Tibial artery (tissue), 4 donors: ENCODE measurements around the gene TPRX2.
"Not testable (repeated sequence)": the region's sequence is repeated elsewhere in the genome, so short reads cannot be mapped to it uniquely, and the experiment has no call there.

ENCODE experiments used
- DNase-seq, 2 donors: peaks; one replicate each; pipeline ENCODE4 v3.0.0-alpha.2; 2019
- H3K27ac ChIP-seq, 2 donors: fragments of 200-600 bp; sonication (generic) in 1 of 2; 1 replicate in 1 of 2; 2 replicates in 1 of 2; pipeline ENCODE4 v1.5.1; 2018 to 2019; ENCODE audit warnings: mild to moderate bottlenecking in 1 of 2
- H3K27me3 ChIP-seq, 2 donors: fragments of 200-600 bp; sonication (generic) in 1 of 2; one replicate each; pipeline versions ENCODE4 v1.5.1 to v1.6.0; 2016 to 2019
- H3K36me3 ChIP-seq, 3 donors: fragments of 200-600 bp; sonication (generic) in 2 of 3; one replicate each; pipeline ENCODE4 v1.5.1; 2016 to 2019; ENCODE audit warnings: mild to moderate bottlenecking in 2 of 3
- H3K4me1 ChIP-seq, 4 donors: fragments of 200-600 bp; sonication (generic) in 2 of 4; 1 replicate in 3 of 4; 2 replicates in 1 of 4; pipeline ENCODE4 v1.5.1; 2016 to 2019
- H3K4me3 ChIP-seq, 2 donors: fragments of 200-600 bp; sonication (generic) in 1 of 2; 1 replicate in 1 of 2; 2 replicates in 1 of 2; pipeline ENCODE4 v1.5.1; 2018 to 2019; ENCODE audit warnings: mild to moderate bottlenecking in 2 of 2
- H3K9me3 ChIP-seq, 3 donors: fragments of 200-600 bp; sonication (generic) in 1 of 3; one replicate each; pipeline ENCODE4 v1.5.1; 2016 to 2019
- CTCF ChIP-seq, 2 experiments: fragments of 200-600 bp in 1 of 2; fragments of 450-650 bp in 1 of 2; IDR thresholded peaks; one replicate each; pipeline ENCODE4 v1.5.1; 2017 to 2019; ENCODE audit warnings: antibody characterized with exemption in 2 of 2, mild to moderate bottlenecking in 1 of 2, moderate library complexity in 1 of 2
- intact Hi-C: fragments of 100-400 bp; cut with DNase I; formaldehyde crosslinking; loops from one replicate; pipeline ENCODE4 v1.15.0; 2023; ENCODE audit warnings: low total_unique reads

The TPRX2 gene

DNA sequence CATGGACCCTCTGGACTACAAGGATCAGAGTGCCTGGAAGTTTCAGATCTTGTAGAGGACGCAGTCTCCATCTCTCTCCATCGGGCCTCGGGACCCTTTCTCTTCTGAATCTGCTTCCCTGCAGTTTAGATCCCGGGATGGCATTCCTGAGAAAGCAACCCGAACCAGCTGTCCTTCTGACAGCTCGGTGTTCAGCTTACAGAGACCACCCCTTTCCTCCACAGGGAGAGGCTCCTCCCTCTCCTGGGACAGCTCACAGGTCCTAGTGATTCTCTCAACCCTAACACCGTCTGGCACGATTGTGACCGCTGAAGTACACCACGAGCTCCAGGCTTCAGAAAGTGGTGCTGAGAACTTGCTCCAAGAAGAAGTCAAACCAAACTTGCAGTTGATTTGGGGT lies 19.1 kb upstream of the TPRX2 start:
- Histone ChIP-seq H3K4me3 (no peak overlapping the region), H3K9me3 (no peaks in the 10 kb centered on the region), H3K27me3 (peaks cover 0 to 32% of the 10 kb centered on the region in 2 donors), H3K36me3 (no peaks in the 10 kb centered on the region), H3K27ac (no peak overlapping the region), H3K4me1 (no peaks in the 10 kb centered on the region)
- intact Hi-C loops: no loop called here
- TF ChIP-seq CTCF (IDR thresholded peaks at IDR 0.05): no peak
- DNase-seq: no peak

GRCh38 chr19:47842941-47843340 lies 16.1 kb upstream of the TPRX2 start:
- peaks cover 0 to 38% of the 10 kb centered on the region in 2 donors for H3K27me3 ChIP-seq
- intact Hi-C loops: no loop called here
- DNase-seq: no peak
- H3K4me3 ChIP-seq: no peak overlapping the region
- H3K4me1 ChIP-seq: no peaks in the 10 kb centered on the region
- H3K27ac ChIP-seq: no peak overlapping the region
- no peaks in the 10 kb centered on the region for H3K36me3 ChIP-seq
- no peaks in the 10 kb centered on the region for H3K9me3 ChIP-seq
- TF ChIP-seq CTCF (IDR thresholded peaks at IDR 0.05): no peak

DNA sequence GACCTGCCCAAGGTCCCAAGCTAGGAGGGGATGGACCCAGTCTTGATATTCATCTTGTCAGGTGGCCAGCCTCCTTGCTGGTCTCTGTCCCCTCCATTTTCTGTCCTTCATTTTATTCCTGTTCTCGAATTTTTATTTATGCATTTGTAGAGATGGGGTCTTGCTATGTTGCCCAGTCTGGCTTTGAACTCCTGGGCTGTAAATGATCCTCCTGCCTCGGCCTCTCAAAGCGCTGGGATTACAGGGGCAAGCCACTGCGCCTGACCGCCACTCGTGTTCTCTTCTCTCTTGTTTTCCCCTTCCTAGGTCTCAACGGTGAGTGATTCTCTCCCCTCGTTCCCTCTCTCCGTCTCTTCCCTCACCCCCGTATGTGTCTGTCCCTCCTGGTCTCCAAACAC lies 10.6 kb upstream of the TPRX2 start:
- Histone ChIP-seq H3K27ac (no peak overlapping the region), H3K4me3 (no peak overlapping the region), H3K9me3 (no peaks in the 10 kb centered on the region), H3K36me3 (no peaks in the 10 kb centered on the region), H3K4me1 (no peaks in the 10 kb centered on the region), H3K27me3 (peaks cover 0 to 57% of the 10 kb centered on the region in 2 donors)
- intact Hi-C loops: no loop called here
- no peak for TF ChIP-seq CTCF (IDR thresholded peaks at IDR 0.05)
- no peak for DNase-seq

- Histone ChIP-seq H3K4me1 (no peaks in the 10 kb centered on the region), H3K27ac (no peak overlapping the region), H3K36me3 (no peaks in the 10 kb centered on the region), H3K4me3 (no peak overlapping the region), H3K27me3 (peaks cover 0 to 63% of the 10 kb centered on the region in 2 donors), H3K9me3 (no peaks in the 10 kb centered on the region)
- intact Hi-C loops: no loop called here
- no peak for DNase-seq
- TF ChIP-seq CTCF (IDR thresholded peaks at IDR 0.05): no peak
Observed at GRCh38 chr19:47848823-47849473, 10.1 kb upstream of the TPRX2 start.

GRCh38 chr19:47853003-47853402 lies 6.0 kb upstream of the TPRX2 start:
- intact Hi-C loops: no loop called here
- no peak for TF ChIP-seq CTCF (IDR thresholded peaks at IDR 0.05)
- Histone ChIP-seq H3K9me3 (no peaks in the 10 kb centered on the region), H3K36me3 (no peaks in the 10 kb centered on the region), H3K27me3 (peaks cover 0 to 64% of the 10 kb centered on the region in 2 donors), H3K4me3 (no peak overlapping the region), H3K27ac (no peak overlapping the region), H3K4me1 (no peaks in the 10 kb centered on the region)
- DNase-seq: no peak

DNA sequence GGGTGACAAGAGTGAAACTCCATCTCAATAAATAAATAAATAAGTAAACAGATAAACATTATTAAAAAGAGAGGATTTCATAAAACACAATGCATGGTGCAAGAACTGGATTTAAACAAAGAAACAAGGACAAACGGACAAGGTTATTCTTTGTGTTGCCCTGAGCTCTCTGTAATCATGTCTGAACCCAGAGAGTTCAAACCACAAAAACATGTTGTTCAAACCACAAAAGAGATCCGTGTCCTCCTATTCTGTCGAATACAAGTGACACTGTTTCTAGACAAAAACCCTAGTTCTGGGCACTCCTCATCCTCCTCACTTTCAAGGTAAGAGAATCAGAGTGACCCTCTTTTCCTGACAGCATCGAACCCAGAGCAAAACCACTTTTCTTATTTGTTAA lies 4.6 kb upstream of the TPRX2 start:
- no peak overlapping the region for H3K27ac ChIP-seq
- no peak for DNase-seq
- intact Hi-C loops: no loop called here
- H3K36me3 ChIP-seq: no peaks in the 10 kb centered on the region
- H3K9me3 ChIP-seq: no peaks in the 10 kb centered on the region
- peaks cover 0 to 60% of the 10 kb centered on the region in 2 donors for H3K27me3 ChIP-seq
- H3K4me3 ChIP-seq: no peak overlapping the region
- TF ChIP-seq CTCF (IDR thresholded peaks at IDR 0.05): no peak
- H3K4me1 ChIP-seq: no peaks in the 10 kb centered on the region

GRCh38 chr19:47858231-47858630 lies 804 bp upstream of the TPRX2 start:
- peaks cover 0 to 41% of the 10 kb centered on the region in 2 donors for H3K27me3 ChIP-seq
- intact Hi-C loops, H3K4me3 ChIP-seq, H3K4me1 ChIP-seq, DNase-seq, H3K9me3 ChIP-seq, H3K36me3 ChIP-seq, H3K27ac ChIP-seq: not testable (repeated sequence)

DNA sequence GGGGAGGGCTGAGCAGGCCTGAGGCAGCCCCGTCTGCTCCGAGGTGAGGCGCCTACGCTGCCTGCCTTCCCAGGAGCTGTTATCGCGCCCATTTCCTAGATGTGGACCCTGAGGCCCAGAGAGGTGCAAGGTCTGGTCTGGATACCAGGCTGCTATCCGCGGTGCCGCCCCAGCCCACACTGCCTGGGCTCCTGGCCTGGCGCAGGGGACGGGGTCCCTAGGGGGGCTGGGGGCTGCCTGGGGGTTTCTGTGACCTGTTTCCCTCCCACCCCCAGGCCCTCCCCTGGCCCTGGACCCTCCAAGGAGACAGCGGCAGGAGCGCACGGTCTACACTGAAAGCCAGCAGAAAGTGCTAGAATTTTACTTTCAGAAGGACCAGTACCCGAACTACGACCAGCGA lies 803 bp downstream of the TPRX2 start:
- H3K36me3 ChIP-seq, H3K4me1 ChIP-seq, H3K9me3 ChIP-seq, H3K4me3 ChIP-seq, H3K27ac ChIP-seq, DNase-seq: not testable (repeated sequence)
- intact Hi-C loops: loop anchor here (5.0 kb wide), 1 partner anchor 93 kb away; no protein-coding TSS in a partner anchor
- H3K27me3 ChIP-seq: peaks cover 0 to 32% of the 10 kb centered on the region in 2 donors
